ENCODE data around the gene VGLL4.

DNA sequence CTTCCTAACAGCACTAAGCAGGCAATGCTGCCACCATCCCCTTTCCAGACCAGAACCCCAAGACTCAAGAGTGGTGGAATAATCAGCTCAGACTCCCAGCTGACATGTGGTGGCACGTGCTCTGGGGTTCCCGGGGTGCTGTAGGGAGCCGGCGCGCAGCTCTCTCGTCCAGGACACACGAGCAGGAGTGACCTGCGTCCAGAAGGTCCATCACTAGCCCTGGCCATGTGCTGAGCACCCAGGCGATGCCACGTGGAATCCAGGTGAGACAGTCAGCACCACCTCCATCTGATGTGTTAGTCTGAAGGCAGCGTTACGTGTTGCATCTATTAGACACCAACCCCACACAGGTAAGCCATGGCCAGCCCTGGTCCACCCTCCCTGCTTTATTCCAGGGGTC lies 78.2 kb downstream of the VGLL4 start:
- TF ChIP-seq, protein P1, sequence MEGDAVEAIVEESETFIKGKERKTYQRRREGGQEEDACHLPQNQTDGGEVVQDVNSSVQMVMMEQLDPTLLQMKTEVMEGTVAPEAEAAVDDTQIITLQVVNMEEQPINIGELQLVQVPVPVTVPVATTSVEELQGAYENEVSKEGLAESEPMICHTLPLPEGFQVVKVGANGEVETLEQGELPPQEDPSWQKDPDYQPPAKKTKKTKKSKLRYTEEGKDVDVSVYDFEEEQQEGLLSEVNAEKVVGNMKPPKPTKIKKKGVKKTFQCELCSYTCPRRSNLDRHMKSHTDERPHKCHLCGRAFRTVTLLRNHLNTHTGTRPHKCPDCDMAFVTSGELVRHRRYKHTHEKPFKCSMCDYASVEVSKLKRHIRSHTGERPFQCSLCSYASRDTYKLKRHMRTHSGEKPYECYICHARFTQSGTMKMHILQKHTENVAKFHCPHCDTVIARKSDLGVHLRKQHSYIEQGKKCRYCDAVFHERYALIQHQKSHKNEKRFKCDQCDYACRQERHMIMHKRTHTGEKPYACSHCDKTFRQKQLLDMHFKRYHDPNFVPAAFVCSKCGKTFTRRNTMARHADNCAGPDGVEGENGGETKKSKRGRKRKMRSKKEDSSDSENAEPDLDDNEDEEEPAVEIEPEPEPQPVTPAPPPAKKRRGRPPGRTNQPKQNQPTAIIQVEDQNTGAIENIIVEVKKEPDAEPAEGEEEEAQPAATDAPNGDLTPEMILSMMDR (IDR thresholded peaks at IDR 0.05), result no peak
- TF ChIP-seq POLR2A (IDR thresholded peaks at IDR 0.05) (no peak), POLR2AphosphoS5 (IDR thresholded peaks at IDR 0.05) (no peak), EP300 (IDR thresholded peaks at IDR 0.05) (no peak)
